T-helper 2 cell (primary cell): ENCODE data around the gene GTPBP1.

Experiments used
- DNase-seq, 5 experiments: peaks; one replicate each; pipeline versions ENCODE4 v3.0.0 to v3.0.0-alpha.2; 2012 to 2022

The GTPBP1 gene

DNA sequence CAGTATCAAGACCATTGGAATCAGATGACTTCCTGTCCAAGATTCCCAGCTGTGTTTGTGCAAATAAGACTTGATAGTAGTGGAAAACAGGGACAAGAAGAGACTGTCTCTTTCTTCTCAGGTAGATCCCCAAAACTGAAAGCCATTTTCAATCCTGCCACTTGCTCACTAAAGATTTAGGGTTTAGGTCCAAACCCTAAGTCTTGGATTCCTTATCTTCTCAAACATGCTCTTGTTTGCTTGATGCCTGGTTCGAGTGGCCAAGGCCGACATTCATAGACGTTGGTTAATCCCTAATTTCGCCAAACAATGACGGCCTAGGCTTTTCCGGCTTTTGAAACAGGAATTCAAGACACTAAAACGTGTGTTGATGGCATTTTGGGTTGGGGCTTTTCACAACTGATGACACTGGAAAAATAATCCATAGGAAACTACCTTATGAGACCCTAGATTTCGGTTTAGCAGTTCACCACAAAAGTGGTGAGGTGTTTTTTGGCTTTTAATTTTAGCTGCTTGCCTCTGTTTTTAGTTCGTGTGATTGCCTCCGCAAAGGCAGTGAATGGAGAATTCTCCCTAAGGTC is 1.0 kb upstream of the GTPBP1 start:
- DNase-seq, result no peak

DNA sequence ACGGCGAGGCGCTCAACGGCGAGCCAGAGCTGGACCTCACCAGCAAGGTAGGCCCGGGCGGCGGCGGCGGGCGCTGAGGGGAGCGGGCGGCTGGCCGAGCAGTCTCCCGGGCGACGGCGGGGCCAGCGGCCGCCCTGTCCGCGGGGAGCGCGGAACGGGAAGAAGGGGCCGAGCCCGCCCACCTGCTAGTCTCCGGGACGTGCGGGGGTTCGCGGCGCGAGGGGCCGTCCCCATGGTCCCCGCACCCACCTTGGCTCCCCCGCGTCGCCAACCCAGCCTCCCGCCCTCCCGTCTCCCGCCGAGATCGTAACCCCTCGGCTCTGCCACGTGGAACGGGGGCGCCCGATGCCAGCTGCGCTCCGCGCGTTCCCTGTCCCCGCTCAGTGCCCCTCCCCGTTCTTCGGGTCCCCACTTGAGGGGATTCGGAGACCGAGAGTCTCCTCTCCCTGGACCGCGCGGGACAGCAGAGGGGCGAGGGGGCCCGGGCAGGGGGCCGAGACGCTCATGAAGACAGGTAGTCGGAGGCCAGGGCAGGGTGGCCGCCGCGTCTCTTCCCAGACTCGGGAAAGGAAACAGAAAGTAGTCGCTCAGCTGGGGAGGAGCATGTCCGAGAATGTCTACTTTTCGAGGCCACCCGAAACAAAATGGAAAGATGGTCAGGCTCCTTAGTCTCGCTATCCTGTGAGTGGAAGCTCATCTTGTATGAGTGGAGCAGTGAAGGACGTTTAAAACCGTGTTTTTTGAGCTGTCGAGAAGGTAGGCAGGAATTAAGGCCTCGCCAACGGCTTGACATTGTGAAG is 557 bp downstream of the GTPBP1 start:
- DNase-seq, result peak in 3 of 5 experiments; percentile 14 to 33 (median 23)

DNA sequence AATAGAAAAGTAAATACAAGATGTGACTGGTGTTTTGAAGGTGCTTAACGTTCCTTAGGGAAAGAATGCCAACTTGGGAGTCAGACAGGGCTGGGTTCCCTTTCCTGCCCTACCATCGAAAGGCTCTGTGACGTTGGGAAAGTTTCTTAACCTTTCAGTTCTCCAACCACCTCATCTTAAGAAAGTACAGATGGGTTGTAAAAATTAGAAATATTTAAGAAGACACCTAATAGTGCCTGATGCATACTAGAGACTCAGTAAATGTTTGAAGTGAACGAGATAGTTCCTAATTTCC is 1.1 kb downstream of the GTPBP1 start:
- DNase-seq, result no peak

DNA sequence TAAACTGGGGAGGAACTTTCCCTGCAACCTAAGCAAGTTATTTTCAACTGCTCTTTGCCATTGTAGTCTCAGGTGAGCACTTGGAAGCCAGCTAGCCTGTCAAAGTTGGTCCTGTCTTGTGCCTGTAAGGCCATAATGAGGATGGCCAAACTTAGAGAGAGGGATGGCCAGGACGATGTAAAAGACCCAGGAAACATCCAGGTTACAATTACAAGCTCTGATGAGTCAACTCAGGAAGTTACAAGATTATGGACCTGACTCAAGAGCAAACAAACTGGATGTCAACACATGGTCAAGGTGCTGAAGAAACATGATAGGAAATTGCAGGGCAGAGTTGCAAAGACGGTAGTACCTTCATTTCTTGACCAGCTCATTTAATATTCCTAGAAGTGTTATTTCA is 1.6 kb downstream of the GTPBP1 start:
- DNase-seq, result no peak

DNA sequence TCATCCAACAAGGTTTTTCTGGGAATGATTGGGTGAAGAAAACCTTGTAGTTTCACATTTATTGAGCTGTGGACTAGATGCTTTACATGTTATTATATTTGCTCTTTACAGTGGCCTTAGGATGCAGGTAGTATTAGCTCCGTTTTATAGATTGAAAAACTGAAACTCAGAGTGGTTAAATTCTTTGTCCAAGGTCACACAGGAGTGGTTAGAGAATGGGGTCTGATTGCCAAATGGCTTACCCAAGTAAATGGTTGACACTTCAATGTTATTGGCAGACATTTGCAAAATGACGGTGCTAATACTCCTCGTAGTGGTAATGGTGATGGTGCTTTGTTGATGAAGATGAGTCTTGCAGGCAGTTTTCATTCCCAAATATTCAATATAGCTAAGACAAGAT is 2.2 kb downstream of the GTPBP1 start:
- DNase-seq, result no peak

DNA sequence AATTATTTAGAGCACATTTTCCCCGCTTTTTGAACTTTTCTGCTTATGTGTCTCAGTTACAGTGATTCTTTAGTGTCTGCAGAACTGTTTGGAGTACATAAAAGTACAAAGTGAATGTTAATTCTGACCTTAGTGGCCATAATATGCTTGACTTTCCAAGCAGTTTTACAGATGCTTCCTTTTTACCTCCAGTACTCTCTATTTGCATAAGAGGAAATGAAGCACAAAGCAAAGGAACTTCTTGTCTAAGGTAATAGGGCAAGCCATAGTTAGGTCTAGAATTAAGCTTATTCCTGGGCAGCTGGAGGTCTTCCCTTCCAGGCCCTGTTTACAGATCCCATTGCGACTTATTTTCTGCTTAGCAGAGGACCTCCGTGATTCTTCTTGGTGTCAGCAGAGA is 3.6 kb downstream of the GTPBP1 start:
- no peak for DNase-seq

DNA sequence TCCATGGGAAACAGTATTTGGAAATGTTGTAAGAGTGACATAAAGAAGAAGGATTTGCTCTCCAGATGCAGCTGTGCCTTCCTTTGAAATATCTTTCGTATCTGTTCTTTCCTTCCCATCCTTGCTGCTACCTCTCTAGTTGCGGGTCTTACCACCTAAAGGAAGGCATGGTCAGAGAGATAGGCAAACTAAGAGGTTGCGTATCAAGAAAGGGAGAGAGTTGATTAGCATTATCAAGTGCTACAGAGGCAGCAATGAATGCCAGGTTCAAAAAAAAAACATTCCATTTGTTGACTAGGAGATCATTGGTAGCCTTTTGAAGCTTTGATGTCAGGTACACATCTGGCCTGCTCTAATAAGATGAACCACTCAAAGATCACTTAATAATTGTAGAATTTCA is 4.6 kb downstream of the GTPBP1 start:
- DNase-seq, result no peak

DNA sequence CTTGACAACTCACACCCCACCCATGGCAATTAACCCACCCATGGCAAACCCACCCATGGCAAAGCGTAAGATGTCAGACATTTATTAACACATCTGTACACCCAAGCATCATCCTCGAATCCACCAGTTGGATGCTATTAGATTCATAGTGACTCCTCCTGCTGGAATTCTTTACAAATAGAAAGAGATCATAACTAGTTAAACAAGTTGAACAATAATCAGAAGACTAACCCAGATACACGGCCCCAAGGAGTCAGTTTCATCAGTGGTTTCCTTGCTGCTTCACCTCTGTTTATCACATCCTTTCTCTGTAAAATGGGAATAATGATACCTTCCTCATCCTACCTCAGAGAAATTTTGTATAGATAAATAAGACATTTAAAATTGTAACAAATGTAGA is 5.1 kb downstream of the GTPBP1 start:
- no peak for DNase-seq

DNA sequence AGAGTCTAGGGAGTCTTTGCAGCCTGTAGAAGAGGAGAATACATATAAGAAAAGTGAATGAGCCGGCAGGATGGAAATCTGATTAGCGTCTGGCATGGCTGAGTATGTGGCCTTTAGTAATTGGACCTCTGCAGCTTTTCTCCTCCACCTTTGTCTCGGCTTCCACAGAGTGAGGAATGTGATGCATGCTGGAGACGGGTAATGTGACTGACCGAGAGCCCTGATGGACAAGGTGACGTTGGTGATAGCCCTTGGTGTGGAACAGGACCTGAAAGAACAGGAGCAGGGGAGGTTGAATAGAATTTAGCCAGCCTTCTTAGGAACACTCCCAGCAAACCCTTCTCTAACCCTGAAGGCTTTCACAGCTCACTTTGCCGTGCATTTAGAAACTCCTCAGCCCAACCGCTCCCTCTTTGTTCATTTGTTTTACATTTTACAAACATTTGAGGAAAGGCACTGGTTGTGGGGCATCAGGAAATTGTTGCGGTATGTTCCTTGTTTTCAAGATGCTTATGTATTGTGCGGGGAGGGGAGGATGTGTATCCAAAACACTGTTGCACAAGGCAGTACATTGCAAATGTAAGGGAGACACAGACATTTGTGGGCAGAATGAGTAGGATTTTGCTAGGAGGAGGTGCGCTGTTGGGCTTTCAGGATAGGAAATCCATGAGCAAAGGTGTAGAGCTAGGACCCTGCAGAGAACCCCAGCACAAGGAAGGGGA is 6.9 kb downstream of the GTPBP1 start:
- no peak for DNase-seq

DNA sequence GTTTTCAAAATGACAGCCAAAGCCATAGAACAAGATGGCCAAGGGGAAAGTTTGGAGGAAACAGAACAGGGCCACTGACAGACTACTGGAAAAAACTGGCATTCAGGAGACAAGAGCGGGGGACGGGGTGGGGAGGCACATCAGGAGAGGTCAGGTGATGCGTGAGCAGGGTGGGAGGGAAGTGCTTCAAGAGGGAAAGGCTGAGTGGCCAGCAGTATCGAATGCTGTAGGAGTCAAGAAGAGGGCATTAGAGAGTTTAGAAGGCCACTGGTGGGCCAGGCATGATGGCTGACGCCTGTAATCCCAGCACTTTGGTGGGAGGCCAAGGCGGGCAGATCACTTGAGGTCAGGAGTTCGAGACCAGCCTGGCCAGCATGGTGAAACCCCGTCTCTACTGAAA is 8.2 kb downstream of the GTPBP1 start:
- DNase-seq, result no peak

DNA sequence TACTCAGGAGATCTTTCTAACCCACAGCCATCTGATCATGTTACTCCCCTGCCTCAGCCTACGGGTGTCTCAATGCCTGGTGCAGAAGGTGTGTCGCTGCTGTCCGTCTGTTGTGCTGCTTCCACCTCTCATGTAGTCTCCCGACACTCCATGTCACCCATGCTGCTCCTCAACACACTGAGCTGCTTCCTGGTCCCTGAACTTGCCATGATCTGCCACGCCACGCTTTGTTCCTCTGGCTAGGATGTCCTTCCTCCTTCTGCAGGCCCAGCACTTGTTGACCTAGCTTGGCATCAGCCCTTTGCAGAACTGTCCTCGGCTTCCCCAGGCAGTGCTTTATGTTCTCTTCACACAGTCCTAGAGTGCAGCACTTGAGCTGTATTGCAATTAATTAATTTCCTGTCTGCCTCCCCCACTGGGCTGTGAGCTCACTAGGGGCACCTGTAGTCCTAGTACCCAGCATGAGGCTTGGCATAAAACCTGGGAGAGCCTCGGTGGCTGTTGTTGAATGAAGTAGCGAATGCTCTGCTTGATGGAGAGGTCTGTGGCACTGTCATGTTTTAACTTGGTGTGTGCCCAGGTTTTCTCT is 9.5 kb downstream of the GTPBP1 start:
- no peak for DNase-seq

DNA sequence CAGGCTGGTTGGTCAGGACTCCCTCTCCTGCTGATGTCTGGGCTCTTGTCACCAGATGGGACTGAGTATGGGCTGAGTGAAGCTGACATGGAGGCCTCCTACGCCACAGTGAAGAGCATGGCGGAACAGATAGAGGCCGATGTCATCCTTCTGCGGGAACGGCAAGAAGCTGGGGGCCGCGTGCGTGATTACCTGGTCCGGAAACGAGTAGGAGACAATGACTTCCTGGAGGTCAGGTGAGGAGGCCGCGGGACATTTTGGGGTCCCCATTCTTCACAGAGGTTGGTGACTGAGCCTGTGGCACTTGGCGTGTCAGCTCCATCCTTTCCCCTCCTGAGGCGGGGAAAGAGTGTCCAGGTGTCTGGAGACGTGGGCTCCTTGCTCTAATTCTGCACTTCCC is 10.1 kb downstream of the GTPBP1 start:
- no peak for DNase-seq

DNA sequence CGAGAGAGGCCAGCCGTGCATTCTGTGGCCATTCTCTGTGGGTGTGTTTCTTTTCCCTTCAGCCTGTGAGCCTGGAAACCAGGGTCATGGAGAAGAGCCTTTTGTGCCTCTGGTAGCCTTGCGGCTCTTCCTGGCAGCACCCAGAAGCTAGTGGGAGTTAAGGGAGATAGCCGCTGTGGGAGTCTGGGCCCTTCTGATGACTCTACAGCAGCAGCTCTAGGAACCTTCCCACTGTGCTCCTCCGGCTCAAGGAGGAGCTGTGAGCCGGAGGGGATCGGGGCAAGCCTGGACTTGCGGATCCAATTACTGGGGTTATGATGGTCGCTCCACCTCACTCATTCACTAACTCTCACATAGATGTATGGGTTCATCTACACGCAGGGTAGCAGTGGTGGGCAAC is 10.5 kb downstream of the GTPBP1 start:
- DNase-seq, result no peak

DNA sequence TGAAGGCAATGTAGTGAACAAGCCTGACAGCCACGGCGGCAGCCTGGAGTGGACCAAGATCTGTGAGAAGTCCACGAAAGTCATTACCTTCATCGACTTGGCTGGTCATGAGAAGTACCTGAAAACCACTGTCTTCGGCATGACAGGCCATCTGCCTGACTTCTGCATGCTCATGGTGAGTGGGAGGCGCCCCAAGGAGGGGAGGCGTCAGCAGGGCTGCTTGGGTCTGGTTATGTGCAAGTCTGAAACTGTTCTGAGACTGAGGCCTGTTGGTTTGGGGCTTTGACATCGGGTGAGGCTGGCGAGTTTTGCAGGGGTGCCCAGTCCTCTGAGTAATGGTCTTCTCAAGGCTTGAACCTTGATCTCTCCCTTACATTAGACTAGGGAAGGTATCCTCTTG is 11.1 kb downstream of the GTPBP1 start:
- DNase-seq, result no peak

DNA sequence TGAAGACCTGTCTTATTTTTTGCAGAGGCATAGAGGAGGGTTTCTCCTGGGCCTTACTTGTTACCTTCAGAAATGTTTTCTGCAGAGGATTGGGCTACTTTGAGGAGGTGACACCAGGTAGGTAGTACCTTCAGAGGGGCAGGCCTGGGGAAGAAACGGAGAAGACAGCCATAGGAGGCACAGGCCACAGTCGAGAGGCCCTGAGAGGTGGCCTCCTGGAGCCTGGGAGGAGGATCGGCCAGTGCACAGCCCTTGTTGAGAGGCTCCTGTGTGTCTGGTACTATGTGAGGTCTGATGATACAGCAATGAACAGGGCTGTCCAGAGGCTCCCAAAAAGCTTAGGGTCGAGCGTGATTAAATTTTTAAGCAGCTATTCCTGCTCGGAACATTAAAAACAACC is 11.5 kb downstream of the GTPBP1 start:
- no peak for DNase-seq

DNA sequence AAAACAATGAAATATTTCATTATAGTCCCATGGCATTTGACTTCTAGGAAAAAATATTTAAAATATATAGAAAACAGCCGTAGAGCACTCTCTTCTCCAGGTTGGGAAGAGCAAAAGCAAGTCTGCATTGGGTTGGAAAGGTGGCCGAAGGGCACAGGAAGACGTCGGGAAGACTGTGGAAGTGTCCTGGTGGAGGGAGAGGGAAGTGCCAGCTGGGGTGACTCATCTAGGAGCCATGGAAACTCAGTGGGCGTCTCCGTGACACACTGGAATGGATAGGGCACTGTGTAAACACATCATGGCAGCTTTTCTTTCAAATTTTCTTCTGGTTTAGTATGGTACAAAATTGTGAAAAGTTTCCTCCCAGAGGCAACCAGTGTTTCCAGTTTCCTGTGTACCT is 12.7 kb downstream of the GTPBP1 start:
- DNase-seq, result no peak

DNA sequence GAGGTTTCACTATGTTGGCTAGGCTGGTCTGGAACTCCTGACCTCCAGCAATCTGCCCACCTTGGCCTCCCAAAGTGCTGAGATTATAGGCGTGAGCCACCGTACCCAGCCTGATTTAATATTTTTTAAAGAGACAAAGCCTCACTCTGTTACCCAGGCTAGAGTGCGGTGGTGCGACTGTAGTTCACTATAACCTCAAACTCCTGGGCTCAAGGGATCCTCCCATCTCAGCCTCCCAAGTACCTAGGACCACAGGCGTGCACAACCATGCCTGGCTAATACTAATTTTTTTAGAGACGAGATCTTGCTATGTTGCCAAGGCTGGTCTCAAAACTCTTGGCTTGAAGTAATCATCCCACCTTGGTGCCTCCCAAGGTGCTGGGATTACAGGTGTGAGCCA is 13.5 kb downstream of the GTPBP1 start:
- DNase-seq, result no peak

DNA sequence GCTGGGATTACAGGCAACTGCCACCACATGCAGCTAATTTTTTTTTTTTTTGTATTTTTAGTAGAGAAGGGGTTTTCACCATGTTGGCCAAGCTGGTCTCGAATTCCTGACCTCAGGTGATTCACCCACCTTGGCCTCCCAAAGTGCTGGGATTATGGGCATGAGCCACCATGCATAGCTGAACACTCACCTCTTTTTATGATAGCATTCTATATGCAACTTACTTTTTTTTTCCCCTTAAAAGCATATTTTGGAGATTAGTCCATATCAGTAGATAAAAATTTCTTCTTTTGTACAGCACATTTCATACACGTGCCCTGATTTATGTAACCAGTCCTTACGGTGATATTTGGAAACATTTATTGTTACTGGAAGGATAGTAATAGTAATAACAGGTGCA is 14.6 kb downstream of the GTPBP1 start:
- no peak for DNase-seq

DNA sequence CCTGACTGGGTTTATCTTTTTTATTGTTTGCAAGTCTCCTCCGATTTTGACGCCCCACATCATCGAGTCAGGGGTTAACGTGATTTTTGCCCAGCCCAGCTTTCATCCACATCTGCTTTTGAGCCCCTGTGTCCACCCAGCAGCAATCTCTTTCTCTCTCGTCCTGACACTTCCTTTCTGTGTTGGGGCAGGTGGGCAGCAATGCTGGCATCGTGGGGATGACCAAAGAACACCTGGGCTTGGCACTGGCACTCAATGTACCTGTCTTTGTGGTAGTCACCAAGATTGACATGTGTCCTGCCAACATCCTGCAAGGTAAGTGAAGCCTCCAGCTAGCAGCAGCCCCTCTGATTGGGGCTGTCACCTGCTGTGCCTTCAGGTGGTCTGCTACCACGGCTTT is 15.8 kb downstream of the GTPBP1 start:
- DNase-seq, result no peak

DNA sequence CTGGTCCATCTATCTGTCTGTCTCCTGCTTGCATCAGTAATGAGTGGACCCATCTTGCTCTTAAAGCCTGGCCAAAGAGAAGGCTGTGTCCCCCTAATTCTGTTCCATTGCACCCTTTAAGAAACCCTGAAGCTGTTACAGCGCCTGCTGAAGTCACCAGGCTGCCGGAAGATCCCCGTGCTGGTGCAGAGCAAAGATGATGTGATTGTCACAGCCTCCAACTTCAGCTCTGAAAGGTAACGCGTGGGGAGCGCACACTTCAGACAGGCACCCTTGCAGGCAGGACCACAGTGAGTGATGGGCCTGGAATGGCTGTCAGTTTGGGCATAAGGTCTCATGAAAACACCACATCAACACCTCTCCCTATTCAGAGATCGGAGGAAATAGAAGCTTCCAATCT is 18.4 kb downstream of the GTPBP1 start:
- no peak for DNase-seq

DNA sequence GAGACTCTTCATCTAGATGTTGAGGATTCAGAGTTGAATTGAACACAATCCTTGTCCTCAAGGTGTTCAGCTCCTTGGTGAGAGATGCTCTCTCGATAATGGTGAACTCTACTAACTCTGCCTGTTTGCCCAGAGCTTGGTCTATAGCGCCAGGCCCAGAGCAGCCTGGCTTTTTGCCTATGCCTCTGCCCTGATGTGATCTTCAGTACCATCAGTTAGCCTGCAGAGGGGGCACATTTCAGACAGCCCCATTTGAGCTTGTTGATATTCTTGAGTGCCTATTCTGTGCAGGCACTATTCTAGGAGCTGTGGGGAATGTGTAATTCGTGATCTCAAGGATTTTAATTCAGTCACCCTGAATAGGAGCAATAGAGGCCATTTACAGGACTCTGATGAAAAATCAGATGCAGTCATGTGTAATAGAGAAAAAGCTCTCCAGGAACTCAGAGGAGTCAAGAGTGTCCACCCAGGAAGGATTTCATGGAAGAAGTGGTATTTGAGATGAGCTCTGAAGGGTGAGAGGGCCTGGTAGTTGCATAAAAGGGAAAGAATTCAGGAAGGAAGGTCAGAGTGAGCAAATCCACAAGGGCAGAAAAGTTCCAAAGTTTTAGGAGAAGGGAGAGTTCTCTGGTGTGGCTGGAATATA is 19.3 kb downstream of the GTPBP1 start:
- peak in 1 of 5 experiments; percentile 65 for DNase-seq

DNA sequence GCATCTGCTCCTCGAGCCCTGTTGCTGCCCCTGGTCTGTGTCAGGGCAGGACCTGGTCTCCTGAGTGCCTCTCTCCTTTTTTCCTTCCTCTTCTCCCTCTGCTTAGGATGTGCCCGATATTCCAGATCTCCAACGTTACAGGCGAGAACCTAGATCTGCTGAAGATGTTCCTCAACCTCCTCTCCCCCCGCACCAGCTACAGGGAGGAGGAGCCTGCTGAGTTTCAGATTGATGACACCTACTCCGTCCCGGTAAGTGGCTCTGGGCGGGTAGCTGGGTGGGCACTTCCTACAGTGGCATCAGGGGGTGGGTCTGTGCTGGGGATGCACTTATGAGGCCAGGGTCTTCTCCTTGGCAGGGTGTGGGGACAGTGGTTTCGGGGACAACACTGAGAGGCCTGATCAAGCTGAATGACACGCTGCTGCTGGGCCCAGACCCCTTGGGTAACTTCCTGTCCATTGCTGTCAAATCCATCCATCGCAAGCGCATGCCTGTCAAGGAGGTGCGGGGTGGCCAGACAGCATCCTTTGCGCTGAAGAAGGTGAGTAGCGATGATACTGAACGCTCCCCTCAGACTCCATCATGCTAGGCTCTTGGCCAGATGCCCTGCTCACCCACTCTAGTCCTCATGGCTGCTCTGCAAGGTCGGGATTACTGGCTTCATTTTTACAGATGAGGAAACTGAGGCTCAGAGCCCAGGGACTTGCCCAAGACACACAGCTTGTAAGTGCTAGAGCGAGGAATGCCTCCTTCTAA is 20.3 kb downstream of the GTPBP1 start:
- DNase-seq, result no peak

DNA sequence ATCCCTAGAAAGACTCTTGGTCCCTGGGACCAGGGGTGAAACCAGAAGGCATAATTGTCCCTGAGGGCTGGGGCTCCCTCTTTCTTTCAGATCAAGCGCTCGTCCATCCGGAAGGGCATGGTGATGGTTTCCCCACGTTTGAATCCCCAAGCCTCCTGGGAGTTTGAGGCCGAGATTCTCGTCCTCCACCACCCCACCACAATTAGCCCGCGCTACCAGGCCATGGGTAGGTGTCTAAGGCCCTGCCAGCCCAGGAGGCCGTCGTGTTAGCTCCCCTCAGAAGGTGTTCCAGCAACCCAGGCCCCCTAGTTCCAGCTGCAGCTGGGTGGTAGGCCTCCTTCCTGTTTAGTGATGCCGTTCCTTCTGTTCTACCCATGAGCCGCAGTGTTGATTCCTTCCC is 21.4 kb downstream of the GTPBP1 start:
- DNase-seq, result no peak
